GM18526 (cell line): ENCODE data around the gene ATP4B.

Experiments used
- POLR2A ChIP-seq: IDR thresholded peaks from 3 replicates; pipeline ENCODE4 v1.6.1; 2011; ENCODE audit not compliant: insufficient read length; ENCODE audit errors: extremely low read depth

Gene ATP4B

DNA sequence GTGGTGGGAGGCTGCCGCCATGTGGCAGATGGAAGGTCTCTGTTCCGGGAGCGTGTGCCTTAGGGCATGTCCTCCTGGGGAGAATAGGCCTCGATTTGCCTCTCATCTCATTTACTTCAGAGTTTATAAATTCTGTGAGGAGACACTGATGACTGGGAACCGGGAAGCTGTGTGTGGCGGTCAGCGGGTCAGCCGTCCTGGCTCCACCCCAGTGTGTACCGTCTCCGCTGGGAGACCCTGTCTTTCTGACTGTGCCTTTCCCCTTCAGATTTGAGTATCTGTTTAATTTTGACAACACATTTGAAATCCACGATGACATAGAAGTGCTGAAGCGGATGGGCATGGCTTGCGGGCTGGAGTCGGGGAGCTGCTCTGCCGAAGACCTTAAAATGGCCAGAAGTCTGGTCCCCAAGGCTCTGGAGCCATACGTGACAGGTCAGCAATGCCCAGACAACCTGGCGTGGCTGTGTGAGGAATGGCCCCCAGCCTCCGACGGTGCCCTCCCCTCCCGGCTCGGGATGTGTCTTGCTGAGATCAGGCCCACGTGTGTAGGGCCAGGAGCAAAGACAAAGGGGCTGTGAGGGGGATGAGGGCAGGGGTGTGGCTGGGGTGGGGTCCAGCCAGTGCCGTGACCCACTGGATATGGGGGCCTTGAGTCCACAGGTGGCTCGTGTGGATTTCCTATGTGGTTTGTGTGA is 21.6 kb downstream of the ATP4B start:
- no peak for TF ChIP-seq POLR2A

DNA sequence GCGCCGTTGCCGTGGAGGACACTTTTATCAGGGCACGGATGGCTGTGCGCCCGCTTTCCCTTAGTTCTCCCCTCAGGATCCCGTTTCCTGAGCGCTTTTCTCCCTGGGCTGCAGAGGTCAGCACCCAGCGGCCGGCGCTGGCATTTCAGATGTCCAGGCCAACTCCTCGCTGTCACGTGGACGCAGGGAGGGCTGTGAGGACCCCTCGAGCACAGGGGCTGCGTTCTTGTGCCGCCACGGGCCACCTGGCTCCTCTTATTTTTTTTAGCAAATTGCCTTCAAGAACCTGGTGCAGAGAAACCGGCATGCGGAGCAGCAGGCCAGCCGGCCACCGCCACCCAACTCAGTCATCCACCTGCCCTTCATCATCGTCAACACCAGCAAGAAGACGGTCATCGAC is 22.3 kb downstream of the ATP4B start:
- TF ChIP-seq POLR2A, result no peak

DNA sequence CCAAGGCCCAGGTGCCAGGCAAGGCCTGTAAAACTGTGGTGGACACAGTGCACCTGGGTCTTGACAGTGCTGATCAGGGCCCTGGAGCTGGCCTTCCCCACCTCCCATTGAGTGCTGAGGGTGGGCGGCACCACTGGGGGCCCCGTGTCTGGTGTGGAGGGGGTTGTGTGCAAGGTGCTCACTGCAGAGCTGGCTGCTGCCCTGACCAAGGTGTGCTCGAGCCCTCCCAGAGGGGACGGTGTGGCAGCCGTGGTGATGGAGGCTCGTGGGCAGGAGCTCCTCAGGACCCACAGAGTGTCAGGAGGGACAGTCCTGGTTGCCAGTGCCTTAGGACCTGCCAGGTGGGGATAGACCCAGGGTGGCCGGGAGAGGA is 23.0 kb downstream of the ATP4B start:
- no peak for TF ChIP-seq POLR2A

DNA sequence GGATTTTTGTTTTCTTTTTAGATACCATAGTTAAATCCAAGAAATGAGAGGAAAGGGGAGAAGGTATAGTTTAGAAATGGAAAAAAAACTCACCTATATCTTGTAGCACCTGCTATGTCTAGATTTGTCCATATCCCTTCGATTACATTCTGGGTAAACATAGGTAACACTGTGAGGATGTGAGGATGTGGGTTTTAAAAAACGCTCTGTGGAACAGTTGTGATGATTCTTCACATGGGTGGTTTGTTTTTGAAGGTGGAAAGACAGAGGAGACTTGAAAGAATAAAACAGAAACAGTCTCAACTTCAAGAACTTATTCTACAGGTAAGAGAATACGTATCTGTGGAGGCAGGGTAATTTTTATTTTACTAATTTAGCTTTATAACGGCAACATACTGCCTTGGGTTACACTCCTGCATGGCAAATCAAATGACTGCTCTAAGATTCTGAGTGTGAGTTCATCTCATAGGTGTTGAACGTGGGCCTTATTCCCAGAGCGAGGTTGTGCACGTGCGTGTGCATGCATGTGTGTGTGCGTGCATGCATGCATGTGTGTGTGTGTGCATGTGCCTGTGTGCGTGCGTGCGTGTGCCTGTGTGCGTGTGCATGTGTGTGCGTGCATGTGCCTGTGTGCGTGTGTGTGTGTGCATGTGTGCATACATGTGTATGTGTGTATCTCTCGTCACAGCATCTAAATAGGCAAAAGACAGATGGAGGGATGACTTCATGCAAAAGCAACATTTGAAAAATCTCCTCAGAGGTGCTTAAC is 23.5 kb downstream of the ATP4B start:
- no peak for TF ChIP-seq POLR2A

DNA sequence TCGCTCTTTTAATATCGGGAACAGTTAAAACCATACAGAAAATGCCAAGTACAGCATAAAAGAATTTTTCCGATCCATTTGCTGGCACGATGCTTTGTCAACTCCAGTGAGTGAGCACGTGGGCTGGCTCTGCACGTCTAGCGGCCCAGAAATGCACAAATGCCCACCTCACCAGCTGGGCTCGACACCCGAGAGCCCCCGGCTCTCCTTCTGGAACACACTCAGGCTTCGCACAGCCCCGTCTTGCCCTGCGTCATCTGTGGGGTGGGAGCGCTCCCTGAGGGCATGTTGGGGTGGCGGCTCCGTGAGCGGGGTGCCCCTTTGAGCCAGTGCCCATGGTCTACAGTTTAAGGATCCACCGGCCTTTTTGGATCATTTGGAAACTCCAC is 24.5 kb downstream of the ATP4B start:
- no peak for TF ChIP-seq POLR2A

DNA sequence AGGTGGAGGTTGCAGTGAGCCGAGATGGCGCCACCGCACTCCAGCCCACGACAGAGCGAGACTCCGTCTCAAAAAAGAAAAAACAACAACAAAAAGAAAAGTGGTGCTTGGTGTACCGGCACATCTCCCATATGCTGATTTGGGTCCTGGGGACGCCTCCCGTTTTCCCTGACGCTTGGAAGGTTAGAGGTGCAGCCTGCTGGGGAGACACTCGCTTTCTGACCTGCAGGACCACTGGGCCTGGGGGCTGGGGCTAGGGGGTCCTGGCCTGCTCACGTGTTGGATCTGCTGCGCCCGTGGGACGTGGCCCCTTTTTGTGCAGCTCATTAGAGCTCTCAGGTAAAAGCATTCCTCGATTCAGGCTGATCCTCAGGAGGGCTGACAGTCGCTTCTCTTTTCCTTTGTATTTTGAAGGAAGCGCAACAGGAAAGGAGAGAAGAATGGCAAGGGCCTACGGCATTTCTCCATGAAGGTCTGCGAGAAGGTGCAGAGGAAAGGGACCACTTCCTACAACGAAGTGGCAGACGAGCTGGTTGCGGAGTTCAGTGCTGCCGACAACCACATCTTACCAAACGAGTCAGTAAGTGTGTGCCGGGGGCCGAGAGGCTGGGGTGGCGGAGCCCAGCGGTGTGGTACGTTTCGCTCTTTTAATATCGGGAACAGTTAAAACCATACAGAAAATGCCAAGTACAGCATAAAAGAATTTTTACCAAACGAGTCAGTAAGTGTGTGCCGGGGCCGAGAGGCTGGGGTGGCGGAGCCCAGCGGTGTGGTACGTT is 25.1 kb downstream of the ATP4B start:
- TF ChIP-seq POLR2A, result no peak

DNA sequence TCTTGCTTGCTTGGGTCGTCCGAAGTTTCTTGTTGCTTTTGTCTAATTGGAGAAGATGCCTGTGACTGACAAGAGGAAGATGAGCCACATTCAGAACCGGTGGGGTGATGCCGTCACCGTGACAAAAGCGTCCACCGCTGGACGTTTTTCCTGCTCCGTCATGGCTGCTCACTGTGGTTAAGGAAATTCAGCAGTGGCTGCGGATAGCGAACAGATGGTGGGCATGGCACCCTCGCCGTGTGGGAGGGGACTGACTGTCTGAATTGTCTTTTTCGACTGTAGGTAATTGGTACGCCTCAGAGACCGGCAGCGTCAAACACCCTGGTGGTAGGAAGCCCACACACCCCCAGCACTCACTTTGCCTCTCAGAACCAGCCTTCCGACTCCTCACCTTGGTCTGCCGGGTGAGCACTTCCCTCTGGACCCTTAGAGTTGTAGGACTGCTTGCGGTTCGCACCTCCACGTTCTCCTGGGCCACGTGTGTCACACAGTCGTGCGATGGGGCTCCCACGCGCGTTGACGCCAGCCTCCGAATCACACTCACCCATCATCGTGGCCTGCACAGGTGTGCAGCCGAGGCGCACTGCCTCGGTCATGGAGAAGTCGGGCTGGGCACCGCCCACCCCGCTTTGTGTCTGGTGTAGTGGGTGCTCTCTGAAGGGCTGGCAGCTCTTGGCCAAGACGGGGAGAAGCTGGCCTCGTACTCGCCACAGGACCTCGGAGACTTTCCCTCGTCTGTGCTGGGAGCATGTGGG is 26.5 kb downstream of the ATP4B start:
- TF ChIP-seq POLR2A, result no peak

DNA sequence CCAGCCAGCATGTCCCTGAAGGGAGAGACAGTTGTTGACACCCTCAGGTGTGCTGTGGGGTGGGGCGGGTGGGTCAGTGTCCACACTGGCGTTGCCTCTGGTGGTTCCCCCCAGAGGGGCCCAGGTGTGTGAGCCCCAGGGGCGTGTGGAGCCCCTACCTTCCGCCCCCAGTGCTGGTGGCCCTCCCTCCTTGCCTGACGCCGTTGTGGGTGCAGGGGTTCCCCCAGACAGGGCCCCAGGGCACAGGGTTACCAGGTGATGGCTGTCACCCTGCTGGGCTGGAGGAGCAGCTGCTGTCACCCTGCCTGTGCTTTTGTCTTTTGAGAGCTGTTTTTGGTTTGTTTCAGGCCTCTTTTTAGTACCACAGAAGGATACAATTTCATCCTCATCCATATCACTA is 27.2 kb downstream of the ATP4B start:
- no peak for TF ChIP-seq POLR2A

DNA sequence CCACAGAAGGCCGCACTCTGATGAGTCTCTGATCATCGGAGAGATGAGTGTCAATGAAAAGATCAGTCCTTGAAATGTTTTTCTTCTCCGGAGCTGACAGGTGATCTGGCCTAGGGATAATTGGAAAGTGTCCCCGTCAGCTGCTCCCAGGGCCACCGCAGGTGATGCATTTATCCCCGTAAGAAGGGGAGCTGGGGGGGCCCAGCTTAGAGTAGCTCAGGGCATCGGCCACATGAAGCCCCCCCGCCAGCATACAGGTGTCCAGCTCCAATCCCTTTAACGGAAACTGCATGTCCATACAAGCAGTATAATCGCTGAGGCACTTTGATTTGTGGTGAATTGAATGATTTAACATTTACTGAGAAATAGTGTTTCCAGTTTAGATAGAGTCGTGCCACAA is 27.7 kb downstream of the ATP4B start:
- no peak for TF ChIP-seq POLR2A

DNA sequence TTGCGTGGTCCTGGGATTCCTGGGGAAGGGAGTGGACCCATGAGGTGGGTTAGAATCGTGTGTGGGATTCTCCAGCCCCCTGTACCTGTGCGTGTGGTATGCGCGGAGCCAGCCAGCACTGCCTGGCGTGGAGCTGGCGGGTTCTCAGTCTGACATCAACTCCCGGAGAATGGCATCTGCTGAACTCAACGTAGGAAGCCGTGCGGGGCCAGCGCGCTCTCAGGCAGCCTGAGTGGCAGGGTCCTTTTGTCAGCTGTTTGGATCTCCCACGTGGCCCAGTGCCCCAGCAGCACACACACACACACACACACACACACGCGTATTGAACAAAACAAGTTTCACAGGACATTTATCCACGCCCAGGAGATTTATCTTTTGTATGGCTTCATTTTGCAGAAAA is 28.1 kb downstream of the ATP4B start:
- no peak for TF ChIP-seq POLR2A

DNA sequence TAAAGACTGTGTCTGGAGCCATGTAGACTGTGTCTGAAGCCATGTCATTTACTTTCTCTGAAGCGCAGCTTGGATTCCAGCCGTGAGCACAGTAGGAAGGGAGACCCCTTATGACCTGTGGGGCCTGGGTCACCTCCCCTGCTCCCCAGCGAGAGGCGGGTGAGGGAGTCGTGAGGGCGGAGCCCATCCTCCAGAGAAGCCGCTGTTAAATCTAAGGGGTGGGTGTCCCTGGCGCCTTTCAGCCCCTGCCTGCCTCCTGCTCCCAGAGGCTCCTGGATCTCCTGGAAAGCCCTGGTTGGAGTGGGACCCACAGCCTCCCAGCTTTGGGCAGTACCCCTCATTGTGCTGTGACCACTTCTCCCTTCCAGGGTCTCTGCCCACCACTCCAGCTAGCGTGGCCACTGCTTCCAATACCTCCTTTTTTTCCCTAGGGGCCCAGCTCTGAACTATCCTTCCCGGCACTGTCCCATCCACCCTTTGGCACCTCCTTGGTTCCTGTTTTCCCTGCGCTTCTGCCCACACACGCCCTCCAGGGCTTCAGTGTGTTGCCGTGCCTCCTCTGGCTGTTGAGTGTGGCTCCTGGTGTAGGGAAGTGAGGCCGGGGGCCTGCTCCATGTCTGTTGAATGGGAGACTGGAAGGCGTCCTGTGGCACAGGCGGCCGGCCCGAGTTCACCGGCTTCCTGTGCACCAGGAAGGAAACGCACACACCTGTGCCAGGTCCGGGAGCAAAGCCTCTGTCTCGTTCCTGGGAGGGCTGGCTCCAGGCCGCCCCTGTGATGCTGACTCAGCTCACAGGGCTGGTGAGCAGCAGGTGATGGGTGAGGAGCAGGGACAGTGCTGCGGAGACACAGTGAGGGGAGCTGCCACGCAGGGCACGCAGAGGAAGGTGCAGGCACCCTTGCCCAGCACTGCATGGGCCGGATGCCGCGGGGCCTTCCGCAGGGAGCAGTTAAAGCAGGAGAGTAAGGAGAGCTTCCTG is 29.4 kb downstream of the ATP4B start:
- TF ChIP-seq POLR2A, result no peak

DNA sequence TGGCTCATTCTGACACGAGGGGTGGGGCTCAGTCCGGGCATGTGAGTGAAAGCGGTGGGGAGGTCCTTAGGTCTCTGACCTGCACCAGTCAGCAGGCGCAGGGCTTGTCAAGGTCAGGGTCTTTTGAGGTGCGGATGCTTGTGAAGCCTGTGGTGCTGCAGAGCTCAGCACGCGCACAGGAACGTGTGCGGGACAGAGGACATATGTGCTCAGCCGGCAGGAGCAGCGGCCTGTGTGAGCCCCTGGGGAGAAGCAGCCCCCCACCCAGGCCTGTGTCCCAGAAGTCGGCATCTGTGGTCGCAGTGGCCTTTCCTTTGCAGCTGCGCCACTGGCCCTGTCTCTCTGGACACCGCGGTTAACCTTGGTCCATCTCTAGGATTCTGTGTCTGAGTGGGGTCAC is 30.9 kb downstream of the ATP4B start:
- no peak for TF ChIP-seq POLR2A

DNA sequence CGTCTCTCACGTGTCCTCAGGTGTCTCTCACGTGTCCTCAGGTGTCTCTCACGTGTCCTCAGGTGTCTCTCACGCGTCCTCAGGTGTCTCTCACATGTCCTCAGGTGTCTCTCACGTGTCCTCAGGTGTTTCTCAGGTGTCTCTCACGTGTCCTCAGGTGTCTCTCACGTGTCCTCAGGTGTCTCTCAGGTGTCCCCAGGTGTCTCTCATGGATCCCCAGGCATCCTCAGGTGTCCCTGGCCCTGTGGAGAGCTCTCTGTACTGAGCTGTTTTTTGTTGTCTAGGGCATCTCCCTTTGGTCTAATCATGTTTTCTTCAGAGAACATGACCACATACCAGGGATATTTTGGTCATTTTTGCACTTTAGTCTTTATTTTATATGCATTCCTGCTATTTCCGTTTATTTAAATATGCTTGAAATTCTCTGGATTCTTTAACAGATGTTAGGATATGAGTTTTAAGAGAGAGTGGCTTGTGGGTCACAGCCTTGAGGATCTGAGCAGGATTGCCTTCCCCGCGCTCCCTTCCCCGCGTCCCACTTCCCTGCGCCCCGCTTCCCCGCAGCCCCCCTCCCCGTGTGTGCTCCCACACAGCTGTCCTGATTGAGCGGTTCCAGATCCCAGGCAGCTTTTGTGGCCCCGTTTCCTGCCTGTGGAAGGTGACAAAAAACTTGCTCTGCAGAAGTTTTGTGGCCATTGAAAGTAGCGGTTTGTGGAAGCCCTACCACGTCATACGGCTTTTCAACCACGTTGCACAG is 31.9 kb downstream of the ATP4B start:
- TF ChIP-seq POLR2A, result no peak

DNA sequence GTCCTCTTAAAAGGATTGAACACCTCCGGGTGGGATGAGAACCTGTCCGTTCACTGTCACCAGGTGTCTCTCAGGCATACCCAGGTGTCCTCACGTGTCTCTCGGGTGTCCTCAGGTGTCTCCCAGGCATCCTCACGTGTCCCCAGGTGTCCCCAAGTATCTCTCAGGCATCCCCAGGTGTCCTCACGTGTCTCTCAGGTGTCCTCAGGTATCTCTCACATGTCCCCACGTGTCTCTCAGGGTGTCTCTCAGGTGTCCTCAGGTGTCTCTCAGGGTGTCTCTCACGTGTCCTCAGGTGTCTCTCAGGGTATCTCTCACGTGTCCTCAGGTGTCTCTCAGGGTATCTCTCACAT is 33.8 kb downstream of the ATP4B start:
- no peak for TF ChIP-seq POLR2A
